ENCODE data around the gene FOXL1.

Gene FOXL1

GRCh38 chr16:86541560-86541959, 36.8 kb upstream of the FOXL1 start:
- H3K27ac ChIP-seq = no peak overlapping the region
- TF ChIP-seq, protein P1, sequence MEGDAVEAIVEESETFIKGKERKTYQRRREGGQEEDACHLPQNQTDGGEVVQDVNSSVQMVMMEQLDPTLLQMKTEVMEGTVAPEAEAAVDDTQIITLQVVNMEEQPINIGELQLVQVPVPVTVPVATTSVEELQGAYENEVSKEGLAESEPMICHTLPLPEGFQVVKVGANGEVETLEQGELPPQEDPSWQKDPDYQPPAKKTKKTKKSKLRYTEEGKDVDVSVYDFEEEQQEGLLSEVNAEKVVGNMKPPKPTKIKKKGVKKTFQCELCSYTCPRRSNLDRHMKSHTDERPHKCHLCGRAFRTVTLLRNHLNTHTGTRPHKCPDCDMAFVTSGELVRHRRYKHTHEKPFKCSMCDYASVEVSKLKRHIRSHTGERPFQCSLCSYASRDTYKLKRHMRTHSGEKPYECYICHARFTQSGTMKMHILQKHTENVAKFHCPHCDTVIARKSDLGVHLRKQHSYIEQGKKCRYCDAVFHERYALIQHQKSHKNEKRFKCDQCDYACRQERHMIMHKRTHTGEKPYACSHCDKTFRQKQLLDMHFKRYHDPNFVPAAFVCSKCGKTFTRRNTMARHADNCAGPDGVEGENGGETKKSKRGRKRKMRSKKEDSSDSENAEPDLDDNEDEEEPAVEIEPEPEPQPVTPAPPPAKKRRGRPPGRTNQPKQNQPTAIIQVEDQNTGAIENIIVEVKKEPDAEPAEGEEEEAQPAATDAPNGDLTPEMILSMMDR (IDR thresholded peaks at IDR 0.05) = no peak
- TF ChIP-seq ZFX (IDR thresholded peaks at IDR 0.05; ENCODE audit: borderline replicate concordance) = no peak

DNA sequence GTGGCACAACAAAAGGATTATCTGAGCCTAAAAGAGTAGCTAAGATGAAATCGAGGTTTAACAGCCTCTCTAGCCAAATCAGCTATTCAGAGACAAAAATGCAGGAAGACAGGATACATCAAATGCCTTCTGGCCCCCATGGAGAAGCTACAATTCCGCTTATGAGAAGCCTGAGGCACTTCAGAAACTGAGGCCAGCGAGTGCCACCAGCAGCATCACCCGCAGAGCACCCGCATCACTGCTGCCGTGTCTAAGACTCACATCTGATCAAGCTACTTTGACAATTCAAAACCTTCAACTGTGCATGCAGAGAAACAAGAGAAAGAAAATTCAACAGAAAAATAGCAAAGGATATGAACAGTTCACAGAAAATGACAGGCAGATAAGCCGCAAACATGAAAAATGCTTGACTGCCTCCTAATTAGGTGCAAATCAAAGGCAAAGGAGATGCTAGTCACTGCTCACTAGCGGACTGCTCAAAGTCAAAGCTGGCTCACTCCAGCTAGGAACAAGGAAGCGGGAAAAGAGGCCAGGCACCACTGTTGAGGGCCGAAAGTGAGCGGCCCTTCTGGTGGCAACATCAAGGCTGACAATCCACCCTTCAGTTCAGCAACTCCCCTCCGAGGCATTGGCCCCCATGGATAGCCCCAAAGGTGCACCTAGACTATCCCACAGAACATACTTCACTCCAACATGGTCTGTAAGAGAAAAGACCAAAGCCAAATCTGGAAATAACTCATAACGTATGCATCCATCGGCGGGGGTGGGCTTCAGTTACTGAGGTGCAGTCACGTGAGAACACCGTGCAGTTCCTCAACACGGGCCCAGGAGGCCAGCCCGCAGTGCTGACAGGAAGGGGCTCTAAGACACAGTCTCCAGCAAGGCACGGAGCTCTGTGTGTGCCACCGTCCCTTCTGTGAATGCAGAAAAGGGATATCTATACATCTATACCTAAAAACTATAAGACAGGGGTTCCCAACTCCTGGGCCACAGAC, 35.3 kb upstream of the FOXL1 start:
- TF ChIP-seq, protein P1 (IDR thresholded peaks at IDR 0.05) = no peak
- no peak for TF ChIP-seq ZFX (IDR thresholded peaks at IDR 0.05; ENCODE audit: borderline replicate concordance)
- H3K27ac ChIP-seq = no peak overlapping the region

DNA sequence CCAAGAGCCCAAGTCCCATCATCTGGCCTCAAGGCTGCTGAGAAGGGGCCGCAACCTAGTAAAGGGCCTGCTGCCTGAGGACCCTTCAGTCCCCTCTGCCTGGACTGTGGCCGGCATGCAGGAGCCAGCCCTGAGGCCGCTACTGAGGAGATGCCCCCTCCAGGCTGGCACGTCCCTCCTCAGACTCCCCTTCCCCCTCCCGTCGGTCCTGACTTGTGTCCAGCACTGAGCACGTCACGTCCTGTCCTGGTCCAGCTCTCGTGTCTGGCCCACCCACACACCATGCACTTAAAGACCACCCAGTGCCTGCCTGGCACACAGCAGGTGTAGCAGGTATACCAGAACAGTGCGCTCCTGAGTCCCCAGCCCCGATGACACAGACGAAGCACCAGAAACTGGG, 32.9 kb upstream of the FOXL1 start:
- H3K27ac ChIP-seq = no peak overlapping the region
- TF ChIP-seq, protein P1 (IDR thresholded peaks at IDR 0.05) = no peak
- no peak for TF ChIP-seq ZFX (IDR thresholded peaks at IDR 0.05; ENCODE audit: borderline replicate concordance)

- TF ChIP-seq ZFX (IDR thresholded peaks at IDR 0.05; ENCODE audit: borderline replicate concordance) = no peak
- TF ChIP-seq, protein P1 (IDR thresholded peaks at IDR 0.05) = no peak
- no peak overlapping the region for H3K27ac ChIP-seq
Observed at GRCh38 chr16:86545954-86546637, 32.3 kb upstream of the FOXL1 start.

GRCh38 chr16:86546638-86547013, 31.7 kb upstream of the FOXL1 start:
- TF ChIP-seq ZFX (IDR thresholded peaks at IDR 0.05; ENCODE audit: borderline replicate concordance) = no peak
- TF ChIP-seq, protein P1 (IDR thresholded peaks at IDR 0.05) = no peak
- H3K27ac ChIP-seq = no peak overlapping the region

DNA sequence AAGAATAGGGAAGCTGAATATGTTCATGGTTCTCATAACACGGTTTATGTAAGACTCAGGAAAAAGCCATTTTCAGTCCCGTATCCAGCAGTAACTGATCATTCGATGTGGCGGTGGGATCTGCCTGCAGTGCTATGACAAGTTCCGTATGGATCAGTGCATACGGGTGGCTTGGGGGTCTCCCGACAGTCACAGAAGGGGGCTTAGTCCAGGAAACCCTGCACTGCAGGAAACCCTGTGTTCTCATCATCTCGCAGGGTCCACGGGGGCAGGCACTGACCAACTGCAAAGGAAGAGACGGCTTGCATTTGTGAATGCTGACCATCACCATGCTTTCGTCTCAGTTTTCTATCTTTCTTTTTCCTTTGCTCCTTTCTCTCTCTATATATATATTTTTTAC, 31.1 kb upstream of the FOXL1 start:
- no peak overlapping the region for H3K27ac ChIP-seq
- no peak for TF ChIP-seq ZFX (IDR thresholded peaks at IDR 0.05; ENCODE audit: borderline replicate concordance)
- TF ChIP-seq, protein P1 (IDR thresholded peaks at IDR 0.05) = no peak
